Esophagus squamous epithelium (tissue), 4 donors: ENCODE results near the gene LPP.

Source experiments
- CTCF ChIP-seq, 6 experiments: fragments of 450-650 bp in 4 of 6; fragments of 200-600 bp in 2 of 6; sonication (generic) in 2 of 6; IDR thresholded peaks; one replicate each; pipeline ENCODE4 v1.5.1; 2016 to 2019; ENCODE audit warnings: antibody characterized with exemption in 6 of 6, mild to moderate bottlenecking in 4 of 6, moderate library complexity in 4 of 6
- POLR2A ChIP-seq, 4 donors: fragments of 450-650 bp; IDR thresholded peaks; one replicate each; pipeline ENCODE4 v1.6.1; 2017; ENCODE audit warnings: antibody characterized with exemption in 4 of 4, mild to moderate bottlenecking in 4 of 4, moderate library complexity in 3 of 4

GRCh38 chr3:188707381-188708288, 553.7 kb downstream of the LPP start:
- no peak for TF ChIP-seq CTCF (IDR thresholded peaks at IDR 0.05)
- TF ChIP-seq POLR2A (IDR thresholded peaks at IDR 0.05), result no peak
